SH-SY5Y (cell line): ENCODE results near the gene CDPF1.

Experiments
- GATA2 ChIP-seq: IDR thresholded peaks from 2 replicates; pipeline ENCODE4 v1.6.1; 2011; ENCODE audit warnings: mild to moderate bottlenecking, low read depth, low read length
- GATA3 ChIP-seq: IDR thresholded peaks from 2 replicates; pipeline ENCODE4 v1.6.1; 2011; ENCODE audit warnings: low read depth, mild to moderate bottlenecking, low read length, moderate library complexity

DNA sequence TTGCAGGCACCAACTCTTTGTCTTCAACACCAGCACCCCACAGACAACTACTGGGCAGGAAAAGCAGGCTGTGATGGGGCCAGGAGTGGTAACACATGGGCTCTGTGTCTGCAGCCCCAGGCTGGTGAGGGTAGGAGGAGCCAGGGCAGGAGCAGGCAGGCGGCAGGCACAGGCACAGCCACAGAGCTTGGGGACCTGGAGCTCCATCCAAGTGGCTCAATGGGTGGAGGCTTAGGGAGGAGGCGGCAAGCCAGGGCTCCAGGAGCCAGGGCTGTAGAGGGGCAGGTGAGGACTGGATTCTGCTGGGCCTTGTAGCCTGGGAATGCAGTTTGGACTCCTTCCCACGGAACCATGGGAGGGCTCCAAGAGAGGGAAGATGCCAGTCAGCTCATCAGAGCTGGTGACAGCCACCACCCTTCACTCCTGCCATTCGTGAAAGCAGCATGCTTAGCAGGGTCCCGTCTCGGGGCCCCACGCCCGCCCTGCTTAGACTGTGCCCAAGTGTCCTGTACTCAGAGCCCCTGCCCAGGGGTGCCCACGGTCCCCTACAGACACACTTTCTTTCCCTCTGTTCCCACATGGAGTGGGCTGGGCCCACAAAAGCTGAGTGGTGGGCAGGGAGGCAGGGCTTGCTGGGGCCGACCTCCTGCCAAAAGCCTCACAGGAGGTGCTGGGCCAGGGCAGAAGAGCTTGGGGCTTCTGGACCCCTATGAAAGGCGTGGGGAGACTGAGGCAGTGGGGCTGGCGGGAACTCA lies 30.1 kb upstream of the CDPF1 start:
- TF ChIP-seq GATA3 = no peak
- TF ChIP-seq GATA2 = no peak
